CD4-positive, alpha-beta T cell treated with Interleukin-6 at 100 ng/mL for 8 hours (primary cell): ENCODE data around the gene ADAMTS2.
"Not testable (repeated sequence)": the region's sequence is repeated elsewhere in the genome, so short reads cannot be mapped to it uniquely, and the experiment has no call there.

Source experiments
- DNase-seq: peaks from one replicate; pipeline ENCODE4 v3.0.0-alpha.2; 2020; ENCODE audit warnings: mixed read lengths, low spot score

The ADAMTS2 gene

DNA sequence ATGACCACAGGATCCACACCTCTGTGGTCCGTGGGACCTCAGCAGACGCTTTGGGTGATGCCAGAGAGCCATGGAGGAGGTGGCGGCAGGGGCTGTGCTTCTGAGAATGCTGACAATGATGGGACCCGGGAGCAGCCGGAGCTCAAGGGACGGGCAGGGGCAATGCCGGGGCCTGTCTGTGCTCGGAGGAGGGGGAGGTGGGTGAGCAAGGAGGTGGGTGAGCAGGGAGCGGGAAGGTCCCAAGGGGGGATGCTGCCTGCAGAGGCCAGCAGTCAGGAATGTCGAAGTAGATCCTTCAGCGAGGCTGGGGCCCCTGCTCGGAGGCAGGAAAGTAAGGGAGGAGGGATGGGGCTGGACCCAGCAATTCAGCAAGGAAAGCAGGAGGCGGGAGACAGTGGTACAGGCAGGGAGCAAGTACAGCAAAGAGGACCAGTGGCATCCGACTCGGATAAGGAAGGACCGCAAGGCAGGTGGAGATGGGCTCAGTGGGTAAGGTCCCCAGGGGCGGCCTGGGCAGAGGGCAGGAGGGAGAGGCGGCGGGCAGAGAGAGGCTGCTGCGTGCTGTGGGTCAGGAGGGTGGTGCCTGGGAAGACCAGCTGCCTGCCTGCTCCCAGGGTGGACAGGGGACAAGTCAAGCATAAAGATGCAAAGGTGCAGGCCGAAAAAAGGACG lies 49.0 kb downstream of the ADAMTS2 start:
- DNase-seq, result no peak

DNA sequence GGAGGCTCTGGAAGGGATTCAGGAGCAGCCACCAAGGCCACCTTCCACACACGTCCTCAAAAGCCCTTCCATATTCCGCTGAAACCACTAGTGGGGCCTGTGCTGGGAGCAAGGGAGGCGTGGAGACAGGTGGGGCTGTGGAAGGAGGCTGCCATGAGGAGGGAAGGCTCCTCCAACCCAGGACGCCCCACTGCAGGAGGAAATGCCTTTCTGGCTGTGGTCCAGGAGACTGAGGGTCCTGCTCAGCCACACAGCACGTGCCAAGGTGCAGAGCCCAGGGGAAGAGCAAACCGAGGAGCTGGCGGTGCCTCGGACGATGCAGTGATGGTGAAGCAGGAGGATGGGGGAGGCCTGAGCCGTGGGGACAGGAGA lies 49.5 kb downstream of the ADAMTS2 start:
- no peak for DNase-seq

DNA sequence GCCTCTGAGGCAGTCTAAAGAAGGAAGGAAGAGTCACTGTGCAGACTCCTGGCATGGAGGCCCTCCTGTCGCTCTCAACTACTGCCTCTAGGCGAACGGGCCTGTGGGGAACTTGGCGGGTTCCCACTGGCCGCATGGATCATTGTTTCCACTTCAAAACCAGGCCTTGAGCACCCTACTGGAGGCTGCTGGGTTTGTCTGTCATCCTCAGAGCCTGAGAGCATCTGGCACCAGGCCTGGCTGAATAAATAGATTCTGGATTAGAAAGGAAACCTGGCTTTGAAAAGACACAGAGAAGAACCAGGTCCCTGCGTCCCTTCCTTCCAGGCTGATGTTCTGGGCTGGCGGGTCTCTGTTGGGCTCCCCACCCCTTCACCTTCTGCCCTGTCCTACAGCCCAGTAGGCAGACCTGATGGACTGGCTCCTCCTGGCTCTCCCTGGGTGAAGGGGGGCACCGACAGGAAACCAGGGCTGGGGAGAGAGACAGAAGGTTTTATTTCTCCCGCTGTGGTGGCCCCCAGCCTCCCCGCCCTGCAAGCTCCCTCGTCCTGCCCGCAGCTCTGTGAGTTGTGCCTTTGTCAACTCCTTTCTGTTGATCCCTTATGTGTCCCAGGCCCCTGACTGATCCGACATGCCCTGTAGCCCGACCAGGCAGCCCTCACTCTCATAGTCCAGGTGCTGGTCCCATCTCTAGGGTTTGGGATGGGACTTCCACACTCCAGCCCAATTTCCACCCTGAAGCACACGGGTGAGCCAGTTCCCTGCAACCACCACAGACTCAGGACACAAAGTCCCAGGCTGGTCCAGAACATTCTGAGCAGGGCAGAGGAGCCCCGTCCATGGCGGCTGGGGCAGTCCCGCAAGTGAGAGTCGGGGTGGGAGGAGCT lies 50.1 kb downstream of the ADAMTS2 start:
- no peak for DNase-seq

DNA sequence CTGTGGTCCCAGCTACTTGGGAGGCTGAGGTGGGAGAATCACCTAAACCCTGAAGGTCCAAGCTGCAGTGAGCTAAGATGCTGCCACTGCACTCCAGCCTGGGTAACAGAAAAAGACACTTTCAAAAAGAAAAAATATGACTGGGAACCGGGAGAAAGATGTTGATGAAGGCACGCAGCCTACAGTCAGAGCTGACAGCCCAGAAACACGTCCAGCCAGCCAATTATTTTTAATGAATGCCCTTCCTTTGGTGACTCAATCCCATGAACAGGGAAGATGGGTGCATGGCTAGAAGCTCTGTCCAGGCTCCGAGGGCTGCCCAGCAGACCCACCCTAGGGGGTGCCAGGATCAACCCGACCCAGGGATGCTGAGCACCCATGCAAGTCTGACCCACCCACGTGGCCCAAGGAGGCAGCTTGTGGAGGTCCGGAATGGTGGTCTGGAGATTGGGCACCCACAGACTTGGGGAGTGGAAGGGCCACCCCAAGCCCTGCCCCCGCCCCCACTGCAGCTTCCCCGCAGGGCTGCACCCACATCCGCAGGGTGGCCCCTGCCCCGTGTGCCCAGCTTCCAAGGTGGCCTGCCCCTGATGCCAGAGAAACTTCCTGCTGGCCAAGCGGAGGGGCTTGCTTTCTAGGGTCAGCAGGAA lies 51.0 kb downstream of the ADAMTS2 start:
- DNase-seq, result no peak

DNA sequence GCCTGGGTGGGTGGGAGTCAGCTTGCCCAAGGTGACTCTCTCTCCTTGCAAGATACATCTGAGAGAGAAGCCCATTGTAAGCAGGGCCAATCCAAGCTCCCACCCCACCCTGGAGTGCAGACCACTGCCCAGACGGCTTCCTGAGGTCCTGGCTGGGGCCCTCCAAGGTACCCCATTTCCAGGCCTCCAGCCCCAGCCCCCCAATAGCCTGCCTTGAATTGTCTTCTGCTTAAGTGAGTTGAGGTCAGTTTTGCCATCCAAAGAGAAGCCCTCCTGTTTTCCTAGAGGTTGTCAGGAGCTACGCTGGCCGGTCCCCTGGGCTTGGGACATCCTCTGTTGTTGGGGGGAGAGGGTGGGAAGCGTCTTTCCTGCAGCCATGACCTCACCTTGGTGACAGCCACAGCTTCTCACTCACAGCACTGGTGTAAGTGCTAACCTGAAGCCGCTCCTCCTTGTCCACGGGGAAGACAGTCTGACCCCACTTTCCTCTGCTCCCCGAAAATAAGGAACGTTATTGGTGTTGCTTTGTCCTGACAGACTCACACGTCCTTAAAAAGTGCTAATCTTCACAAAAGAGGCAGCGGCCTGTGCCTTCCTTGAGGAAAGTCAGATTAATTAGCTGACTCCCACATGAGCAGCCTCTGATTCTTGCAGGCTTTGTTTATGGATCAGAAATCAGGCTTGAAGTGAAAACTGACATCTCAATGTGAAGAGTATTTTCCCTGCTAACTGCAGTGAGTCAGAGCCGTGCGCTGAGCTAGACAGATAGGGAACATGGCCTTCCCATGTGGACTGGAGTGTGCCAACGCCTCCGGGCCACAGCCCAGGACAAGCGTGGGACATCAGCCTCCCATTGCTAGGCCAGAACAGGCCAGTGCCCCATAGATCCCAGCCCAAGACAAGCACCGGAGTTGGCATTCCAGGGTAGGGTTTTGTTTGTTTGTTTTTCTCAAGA lies 52.3 kb downstream of the ADAMTS2 start:
- DNase-seq, result no peak

DNA sequence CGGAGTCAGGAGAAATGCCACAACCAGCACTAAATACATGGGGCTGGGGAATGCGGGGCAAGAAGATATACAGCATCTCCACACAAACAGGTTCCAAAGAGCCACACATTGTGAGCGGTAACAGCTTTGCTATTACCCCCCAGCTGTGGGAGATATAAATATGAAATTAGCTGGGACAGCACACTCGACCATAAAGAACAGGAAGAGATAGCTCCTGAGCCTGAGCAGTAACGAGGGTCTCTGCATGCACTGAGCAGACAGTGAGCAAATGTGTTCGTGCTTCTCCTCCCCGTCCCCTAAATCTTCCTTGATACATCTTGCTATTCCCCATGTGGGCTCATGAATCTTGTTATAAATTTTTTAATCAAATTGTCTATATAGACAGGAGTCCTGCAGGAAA lies 53.1 kb downstream of the ADAMTS2 start:
- no peak for DNase-seq

DNA sequence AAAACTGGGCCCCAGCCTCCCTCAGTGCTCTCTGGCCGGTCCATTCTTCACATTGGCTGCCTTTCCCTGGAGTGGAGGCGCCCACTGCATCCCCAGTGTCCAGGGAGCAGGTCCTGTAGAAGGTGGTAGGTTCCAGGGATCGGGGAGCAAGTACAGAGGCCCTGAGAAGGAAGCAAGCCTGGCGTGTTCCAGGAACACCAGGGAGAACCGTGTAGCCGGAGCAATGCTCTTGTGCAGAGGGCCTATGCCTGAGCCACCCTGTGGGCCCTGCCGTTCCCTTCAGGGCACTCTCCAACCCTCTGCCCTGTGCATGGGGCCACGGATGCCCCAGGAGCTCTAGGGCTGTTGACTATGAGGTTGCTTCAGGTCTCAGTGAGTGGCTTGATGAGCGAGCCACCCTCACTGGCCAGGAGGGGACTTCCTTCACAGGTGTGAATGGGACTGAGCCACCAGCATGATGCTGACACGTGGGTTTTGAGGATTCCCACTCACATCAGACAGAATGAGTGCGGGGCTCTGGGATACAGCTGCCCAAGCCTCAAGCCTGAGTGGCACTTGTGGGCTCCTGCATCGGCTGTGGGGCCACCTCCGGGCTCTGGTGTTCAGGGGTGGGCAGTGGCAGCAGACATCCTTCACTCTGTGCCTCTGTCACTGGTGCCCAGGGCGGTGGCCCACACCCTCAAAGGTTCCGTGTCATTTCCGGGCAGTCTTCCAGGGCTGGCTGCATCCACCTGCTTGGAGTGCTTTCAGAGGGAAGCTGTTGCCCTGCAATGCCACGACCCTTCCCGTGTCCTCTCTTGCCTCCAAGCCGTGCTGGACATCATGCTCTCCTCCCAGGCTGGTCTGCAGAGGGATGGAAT lies 54.4 kb downstream of the ADAMTS2 start:
- no peak for DNase-seq

DNA sequence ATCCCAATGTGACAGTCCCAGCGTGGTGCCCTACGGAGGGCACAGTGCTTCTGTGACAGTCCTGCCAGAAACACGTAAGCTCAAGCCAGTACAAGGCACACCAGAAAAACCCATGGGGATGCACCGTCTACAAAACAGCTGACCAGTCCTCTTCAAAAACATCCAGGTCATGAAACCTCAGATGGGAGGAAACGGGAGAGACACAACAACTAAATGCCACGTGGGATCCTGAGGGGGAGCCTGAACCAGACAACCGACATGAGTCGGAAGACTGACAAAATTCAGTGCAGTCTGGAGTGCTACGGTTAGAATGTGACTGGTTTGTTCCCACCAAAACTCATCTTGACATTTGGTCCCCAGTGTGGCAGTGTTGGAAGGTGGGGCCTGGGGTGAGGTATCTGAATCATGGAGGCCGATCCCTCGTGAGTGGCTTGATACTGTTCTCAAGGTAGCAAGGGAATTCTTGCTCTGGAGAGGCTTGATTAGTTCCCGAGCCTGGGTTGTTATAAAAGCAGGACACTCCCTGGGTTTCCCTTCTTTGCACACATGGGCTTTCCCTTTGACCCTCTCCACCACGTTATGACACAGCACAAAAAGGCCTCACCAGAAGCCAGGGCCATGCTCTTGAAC lies 55.4 kb downstream of the ADAMTS2 start:
- no peak for DNase-seq

DNA sequence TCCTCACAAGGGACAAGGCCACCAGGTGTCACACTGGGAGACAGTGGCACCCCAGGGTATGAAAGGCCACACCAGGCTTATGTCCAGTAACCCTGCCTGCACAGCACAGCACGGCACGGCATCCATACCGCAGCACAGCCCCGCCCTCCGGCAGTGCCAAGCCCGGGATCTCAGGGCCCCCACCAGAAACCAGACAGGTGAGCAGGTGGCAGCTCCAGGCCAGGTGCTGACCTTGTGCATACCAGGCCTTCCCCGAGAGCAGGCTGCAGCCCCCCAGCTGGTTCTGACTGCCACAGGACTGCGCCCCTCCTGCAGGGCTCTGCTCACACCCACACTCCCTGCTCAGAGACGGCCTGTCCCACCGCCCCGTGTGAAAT lies 56.5 kb downstream of the ADAMTS2 start:
- no peak for DNase-seq

DNA sequence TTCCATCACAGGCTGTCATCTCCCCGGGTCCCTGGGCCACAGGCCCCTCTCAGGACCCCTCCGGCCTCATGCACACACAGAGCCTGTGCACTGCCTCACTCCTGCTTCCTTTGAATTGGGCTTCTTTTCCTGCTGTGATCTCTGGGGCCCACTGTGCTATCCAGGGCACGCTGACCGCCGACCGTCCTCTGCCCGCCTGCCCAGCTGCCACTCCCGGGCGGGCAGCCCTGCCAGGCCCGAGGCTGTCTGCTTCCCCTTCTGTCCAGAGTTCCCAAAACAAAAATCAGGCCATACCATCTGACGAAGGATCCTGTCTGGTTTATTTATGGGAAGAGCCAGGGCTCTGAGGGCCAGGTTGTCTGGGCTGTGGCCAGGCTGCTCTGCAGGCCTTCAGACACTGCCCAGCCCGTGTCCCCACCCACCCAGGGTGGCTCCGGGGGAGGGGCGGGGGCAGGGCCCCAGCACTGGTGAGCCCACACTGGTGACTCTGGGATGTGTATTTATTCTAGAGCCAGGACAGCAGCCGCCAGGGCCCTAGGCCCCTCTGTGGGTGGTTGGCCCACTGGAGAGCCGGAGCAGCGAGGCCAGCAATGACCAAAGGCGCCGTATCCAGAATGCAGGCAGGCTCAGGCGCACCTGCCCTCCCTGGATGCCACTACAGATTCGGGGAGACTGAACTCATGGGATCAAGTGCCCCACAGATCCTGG lies 57.0 kb downstream of the ADAMTS2 start:
- no peak for DNase-seq

DNA sequence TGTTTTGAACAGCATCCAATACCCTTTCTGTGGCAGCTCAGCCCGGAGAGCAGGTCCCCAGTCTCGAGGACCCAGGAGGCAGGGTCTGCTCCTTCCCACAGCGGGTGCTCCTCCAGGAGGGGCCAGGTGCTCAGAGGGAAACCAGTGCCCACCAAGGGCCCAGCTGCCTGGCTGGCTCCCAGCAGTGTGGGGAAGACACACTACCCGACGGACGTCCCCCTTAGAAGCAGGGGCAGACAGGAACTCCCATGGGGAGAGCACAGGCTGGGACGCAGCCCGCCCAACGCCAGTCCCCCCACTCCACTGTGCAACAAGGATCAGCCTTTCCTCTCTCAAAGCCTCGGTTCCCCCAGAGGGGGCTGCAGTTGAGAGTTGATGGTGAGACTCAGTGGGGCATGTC lies 57.6 kb downstream of the ADAMTS2 start:
- no peak for DNase-seq

DNA sequence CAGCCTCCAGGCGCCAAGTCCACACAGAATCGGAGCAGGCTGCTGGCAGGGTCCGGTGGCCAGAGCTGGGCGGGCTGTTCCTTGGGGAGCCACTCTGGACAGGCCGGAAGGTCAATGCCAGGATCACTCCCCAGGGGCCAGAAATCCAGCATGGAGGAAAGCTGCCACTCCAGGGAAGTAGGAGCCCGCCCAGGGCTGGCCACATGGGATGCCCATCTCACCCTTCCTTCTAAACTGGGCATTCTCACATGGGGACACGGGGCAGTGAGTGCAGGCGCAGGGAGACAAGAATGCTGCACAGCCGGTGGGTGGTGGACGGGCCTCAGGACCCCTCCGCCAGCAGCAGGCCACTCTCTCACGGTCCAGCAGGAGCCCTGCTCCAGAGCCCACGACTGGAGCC lies 58.2 kb downstream of the ADAMTS2 start:
- no peak for DNase-seq

DNA sequence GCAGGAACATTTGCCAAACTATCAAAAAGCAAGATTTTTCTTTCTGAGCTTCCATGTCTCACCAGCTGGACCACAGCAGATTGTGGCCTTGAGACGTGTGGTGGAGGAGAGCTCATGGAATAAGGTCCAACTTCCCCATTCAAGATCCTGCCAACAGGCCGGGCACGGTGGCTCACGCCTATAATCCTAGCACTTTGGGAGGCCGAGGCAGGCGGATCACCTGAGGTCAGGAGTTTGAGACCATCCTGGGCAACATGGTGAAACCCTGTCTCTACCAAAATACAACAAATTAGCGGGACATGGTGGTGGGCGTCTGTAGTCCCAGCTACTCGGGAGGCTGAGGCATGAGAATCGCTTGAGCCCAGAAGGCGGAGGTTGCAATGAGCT lies 59.5 kb downstream of the ADAMTS2 start:
- DNase-seq, result not testable (repeated sequence)

DNA sequence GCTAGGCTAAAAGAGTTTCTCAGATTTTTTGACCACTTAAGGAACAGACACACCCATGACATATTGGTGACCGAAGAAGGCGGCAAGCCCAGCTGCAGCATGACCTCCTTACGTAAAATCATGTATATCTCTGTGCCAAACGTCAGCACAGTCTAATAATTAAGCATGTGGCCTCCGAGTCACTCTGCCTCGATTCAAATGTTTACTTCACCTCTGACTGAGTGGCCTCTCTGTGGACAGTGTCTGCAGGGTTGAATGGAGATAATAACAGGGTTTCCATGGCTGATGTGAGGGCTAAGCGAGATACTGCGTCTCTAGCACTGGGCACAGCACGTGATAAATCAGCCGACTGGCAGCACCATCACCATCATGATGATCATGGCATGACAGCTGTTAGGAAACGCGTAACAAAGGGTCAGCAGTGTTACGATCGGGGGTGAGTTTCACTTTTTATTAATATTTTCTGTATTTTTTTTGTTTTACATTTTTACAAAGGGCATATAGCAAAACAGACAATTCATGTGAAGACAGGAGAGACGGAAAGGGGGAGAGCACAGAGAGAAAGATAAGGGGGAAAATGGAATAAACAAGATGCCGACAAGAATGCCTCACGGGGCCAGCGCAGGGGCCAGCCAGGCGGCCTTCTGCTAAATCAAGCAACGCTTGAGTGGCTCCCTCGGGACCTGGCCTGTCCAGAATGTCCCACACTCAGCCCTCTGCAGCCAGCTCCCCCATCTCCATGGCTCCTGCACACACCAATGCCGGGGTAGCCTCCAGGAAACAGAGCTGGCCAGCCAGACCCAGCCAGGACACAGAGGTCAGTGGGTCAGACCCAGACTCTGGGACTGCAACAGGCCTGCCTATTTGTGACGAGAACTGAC lies 60.3 kb downstream of the ADAMTS2 start:
- no peak for DNase-seq

DNA sequence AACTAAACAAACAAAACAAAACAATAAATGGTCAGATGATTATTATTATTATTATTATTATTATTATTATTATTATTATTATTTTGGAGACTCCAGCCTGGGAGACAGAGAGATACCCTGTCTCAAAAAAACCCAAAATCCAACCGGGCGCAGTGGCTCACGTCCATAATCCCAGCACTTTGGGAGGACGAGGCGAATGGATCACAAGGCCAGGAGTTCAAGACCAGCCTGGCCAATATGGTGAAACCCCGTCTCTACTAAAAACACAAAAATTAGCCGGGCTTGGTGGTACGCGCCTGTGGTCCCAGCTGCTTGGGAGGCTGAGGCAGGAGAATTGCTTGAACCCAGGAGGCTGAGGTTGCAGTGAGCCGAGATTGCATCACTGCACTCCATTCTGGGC lies 61.4 kb downstream of the ADAMTS2 start:
- DNase-seq, result not testable (repeated sequence)

DNA sequence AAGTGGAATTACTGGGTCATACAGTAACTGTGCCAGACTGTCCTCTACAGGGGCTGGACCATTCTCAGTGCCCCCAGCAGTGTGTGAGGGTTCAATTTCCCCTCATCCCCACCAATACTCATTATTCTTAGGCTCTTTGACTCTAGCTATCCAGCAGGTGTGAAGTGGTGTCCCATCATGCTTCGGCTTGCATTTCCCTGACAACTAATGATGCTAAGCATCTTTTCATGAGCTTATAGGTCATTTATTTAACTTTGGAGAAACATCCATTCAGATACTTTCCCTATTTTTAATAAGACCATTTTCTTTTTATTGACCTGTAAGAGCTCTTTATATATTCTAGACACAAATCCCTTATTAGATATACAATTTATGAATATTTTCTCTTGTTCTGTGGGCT lies 63.6 kb downstream of the ADAMTS2 start:
- DNase-seq, result no peak

DNA sequence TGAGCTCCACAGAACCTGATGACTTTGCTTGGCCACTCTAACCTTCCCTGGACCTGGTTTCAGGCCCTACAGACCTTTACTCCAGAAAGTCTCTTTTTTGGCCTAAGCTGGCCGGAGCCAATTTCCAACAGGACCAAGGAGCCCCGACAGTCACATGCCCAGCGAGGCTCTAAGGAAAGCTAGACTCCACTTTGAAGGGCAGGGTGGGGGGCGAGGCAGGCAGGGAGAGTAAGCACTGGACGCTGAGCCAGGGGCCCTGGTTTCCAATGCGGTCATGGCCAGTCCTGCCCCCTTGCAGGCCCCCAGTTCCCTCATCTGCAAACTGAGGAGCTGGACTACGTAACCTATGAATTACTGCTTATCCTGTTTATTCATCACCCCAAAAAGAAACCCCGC lies 65.2 kb downstream of the ADAMTS2 start:
- no peak for DNase-seq

DNA sequence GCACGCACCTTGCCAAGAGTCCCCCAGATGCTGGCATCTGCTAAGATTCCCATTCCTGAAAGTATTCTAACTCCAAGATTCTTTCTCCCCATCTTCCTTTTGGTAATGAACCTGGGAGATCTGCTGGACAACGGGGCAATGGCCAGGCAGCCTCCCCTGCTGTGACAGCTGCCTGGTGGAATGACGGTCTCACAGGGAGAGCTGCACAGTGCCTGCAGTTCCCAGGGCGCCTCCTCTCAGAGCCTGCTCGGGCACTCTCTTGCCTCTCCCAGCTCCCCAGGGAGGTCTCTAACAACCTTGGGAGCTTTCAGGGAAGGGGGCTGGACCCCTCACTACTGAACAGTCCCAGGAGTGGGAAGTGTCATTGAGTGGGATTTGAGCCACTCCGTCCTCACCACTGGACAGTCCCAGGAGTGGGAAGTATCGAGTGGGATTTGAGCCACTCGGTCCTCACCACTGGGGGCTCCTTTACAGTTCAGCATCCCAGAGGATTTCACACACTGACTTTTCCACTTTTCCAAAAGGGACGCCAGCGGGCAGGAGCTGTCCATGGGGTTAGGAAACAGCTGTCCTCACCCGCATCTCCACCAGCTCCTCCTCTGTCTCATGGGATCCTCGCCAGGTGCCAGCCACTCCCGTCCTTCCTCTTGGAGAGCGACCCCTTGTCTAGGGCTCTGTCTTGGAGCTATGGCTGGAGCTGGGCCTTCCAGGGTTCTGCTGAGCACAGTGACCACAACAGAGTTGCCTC lies 65.7 kb downstream of the ADAMTS2 start:
- DNase-seq, result no peak
